Astrocyte of the spinal cord (primary cell): Measurements from ENCODE around the gene ARHGAP31.
"Not testable (repeated sequence)": the region's sequence is repeated elsewhere in the genome, so short reads cannot be mapped to it uniquely, and the experiment has no call there.

ENCODE experiments used
- DNase-seq: peaks from one replicate; pipeline ENCODE4 v3.0.0; 2011; ENCODE audit warnings: low read depth, low spot score
- H3K4me3 ChIP-seq: 2 replicates; pipeline ENCODE4 v1.5.1; 2011; ENCODE audit warnings: low read depth, mild to moderate bottlenecking, low read length, moderate library complexity
- in situ Hi-C: cut with HindIII; loops from 2 replicates; pipeline ENCODE4 v1.10.0; 2017; ENCODE audit warnings: low sequenced_read_pairs
- TF ChIP-seq, protein P1 (sequence below): IDR thresholded peaks from 2 replicates; pipeline ENCODE4 v1.5.1; 2012; ENCODE audit warnings: low read depth, mild to moderate bottlenecking, low read length, inconsistent platforms

ARHGAP31 gene

DNA sequence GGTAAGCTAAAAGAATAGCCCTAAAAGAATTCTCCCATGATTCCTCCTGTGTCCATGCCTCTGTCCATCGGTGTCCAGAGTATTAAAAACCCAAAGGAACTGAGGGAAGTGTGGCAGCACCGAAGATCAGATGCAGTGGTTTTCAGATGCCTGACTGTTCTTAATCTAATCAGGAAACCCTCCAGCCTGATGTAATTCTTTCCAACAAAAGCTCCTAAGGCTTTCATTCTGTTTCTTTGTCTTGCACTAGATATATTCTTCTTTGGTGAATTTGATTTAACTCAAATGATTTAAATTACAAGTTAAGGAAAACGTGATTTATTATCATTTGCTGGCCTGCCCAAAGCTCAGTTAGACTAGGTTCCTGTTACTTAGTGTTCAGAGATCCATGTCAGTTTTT lies 71.2 kb downstream of the ARHGAP31 start:
- TF ChIP-seq, protein P1, sequence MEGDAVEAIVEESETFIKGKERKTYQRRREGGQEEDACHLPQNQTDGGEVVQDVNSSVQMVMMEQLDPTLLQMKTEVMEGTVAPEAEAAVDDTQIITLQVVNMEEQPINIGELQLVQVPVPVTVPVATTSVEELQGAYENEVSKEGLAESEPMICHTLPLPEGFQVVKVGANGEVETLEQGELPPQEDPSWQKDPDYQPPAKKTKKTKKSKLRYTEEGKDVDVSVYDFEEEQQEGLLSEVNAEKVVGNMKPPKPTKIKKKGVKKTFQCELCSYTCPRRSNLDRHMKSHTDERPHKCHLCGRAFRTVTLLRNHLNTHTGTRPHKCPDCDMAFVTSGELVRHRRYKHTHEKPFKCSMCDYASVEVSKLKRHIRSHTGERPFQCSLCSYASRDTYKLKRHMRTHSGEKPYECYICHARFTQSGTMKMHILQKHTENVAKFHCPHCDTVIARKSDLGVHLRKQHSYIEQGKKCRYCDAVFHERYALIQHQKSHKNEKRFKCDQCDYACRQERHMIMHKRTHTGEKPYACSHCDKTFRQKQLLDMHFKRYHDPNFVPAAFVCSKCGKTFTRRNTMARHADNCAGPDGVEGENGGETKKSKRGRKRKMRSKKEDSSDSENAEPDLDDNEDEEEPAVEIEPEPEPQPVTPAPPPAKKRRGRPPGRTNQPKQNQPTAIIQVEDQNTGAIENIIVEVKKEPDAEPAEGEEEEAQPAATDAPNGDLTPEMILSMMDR: no peak
- no peak overlapping the region for H3K4me3 ChIP-seq
- in situ Hi-C loops: no loop called here
- no peak for DNase-seq

DNA sequence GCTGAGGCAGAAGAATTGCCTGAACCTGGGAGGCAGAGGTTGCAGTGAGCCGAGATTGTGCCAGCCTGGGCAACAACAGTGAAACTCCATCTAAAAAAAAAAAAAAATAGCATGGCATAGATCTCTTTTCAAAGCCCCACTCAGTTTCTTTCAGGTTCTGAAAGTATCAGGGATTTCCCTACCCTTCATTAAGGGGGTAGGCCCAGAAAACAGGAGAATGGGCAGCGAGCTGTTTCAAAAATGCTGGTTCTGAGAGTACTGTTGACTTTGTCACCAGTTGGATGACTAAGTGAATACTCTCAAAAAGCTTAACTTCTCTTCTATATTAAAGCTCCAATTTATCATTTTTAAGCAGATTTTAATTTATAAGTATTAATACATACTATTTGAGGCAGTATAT lies 72.8 kb downstream of the ARHGAP31 start:
- H3K4me3 ChIP-seq: no peak overlapping the region
- in situ Hi-C loops: no loop called here
- TF ChIP-seq, protein P1: no peak
- no peak for DNase-seq

DNA sequence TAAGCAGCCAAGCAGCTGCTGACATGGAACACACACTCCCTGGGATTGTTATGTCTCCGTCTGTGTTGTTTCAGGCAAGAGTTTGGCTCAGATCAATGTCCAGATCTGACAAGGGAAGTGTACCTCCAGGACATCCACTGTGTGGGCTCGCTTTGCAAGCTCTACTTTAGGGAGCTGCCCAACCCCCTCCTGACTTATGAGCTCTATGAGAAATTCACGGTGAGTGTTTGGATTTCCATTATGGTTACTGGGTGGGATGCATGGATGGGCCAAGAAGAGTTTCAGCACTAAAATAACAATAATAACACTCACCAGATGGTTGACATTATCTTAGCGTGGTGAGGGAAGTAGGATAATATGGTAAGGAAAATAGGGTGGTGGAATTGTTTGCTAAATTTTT lies 74.1 kb downstream of the ARHGAP31 start:
- TF ChIP-seq, protein P1: no peak

DNA sequence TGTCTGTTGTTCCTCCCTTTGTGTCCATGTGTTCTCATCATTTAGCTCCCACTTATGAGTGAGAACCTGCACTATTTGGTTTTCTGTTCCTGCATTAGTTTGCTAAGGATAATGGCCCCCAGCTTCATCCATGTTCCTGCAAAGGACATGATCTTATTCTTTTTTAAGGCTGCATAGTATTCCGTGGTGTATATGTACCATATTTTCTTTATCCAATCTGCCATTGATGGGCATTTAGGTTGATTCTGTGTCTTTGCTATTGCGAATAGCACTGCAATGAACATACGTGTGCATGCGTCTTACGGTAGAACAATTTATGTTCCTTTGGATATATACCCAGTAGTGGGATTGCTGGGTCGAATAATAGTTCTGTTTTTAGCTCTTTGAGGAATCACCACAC lies 77.6 kb downstream of the ARHGAP31 start:
- DNase-seq, in situ Hi-C loops, H3K4me3 ChIP-seq: not testable (repeated sequence)

More for the DNA sequence above, 74.1 kb downstream of the ARHGAP31 start:
- H3K4me3 ChIP-seq: no peak overlapping the region
- in situ Hi-C loops: no loop called here
- peak; percentile 67 for DNase-seq

DNA sequence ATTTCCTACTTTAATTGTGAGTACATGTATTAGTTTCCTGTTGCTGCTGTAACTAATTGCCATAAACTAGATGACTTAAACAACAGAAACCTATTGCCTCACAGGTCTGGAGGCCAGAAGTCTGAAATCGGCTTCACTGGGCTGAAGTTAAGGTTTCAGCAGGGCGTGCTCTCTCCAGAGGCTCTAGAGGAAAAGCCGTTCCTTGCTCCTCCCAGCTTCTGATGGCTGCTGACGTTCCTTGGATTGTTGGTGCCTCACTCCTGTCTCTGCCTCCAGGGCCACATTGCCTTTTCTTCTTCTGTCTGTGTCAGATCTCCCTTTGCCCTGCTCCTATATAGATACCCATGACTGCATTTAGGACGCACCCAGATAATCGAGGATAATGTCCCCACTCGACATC lies 80.9 kb downstream of the ARHGAP31 start:
- no peak for DNase-seq
- no peak overlapping the region for H3K4me3 ChIP-seq
- TF ChIP-seq, protein P1: no peak
- in situ Hi-C loops: no loop called here

DNA sequence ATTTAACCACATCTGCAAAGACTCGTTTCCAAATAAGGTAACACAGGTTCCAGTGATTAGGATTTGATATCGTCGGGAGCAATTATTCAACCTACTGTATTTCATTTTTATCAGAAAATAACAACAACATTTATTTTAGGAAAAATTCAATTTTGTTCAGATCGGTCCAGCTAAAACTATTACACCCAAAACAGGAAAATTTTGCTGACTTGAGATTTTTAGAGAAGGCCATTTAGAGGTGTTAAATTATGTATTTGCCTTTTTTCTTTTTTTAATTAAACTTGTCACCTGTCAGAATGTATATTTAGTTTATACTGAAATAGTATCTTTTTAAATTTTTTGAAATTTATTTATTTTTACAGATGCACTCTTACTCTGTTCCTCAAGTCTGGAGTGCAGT lies 81.3 kb downstream of the ARHGAP31 start:
- TF ChIP-seq, protein P1: no peak
- H3K4me3 ChIP-seq: no peak overlapping the region
- in situ Hi-C loops: no loop called here
- DNase-seq: no peak

DNA sequence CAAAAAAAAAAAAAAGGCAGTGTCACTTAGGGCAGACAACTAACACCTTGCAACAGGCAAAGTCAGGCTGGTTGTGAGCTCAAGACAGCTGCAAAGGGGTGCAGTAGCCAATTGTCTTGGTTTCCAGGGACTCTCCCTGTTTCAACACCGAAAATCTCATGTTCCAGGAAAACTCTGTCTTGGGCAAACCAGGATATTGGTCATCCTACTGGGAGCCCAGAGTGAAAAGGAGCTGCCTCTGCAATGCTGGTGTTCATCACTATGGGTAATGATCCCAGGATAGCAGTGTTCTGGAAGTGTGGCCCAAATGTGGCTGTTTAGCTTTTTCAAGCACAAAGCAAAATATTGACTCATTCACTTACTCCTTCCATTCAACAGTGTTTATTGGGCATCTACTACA lies 82.6 kb downstream of the ARHGAP31 start:
- in situ Hi-C loops: no loop called here
- no peak overlapping the region for H3K4me3 ChIP-seq
- no peak for DNase-seq
- TF ChIP-seq, protein P1: no peak
